Fibroblast of peridontal ligament (primary cell): ENCODE data around the gene ZNF789.
"Not testable (repeated sequence)": the region's sequence is repeated elsewhere in the genome, so short reads cannot be mapped to it uniquely, and the experiment has no call there.

ENCODE experiments used
- DNase-seq: peaks from one replicate; pipeline ENCODE4 v3.0.0-alpha.2; 2010; ENCODE audit errors: extremely low read depth

Gene ZNF789

GRCh38 chr7:99457650-99458493 is 14.8 kb upstream of the ZNF789 start:
- no peak for DNase-seq

GRCh38 chr7:99459087-99459486 is 13.6 kb upstream of the ZNF789 start:
- DNase-seq = no peak

- DNase-seq = no peak
Observed at GRCh38 chr7:99460651-99461050, 12.0 kb upstream of the ZNF789 start.

- DNase-seq = no peak
Observed at GRCh38 chr7:99461221-99461620, 11.5 kb upstream of the ZNF789 start.

- DNase-seq = no peak
Observed at GRCh38 chr7:99465421-99465768, 7.3 kb upstream of the ZNF789 start.

- DNase-seq = no peak
Observed at GRCh38 chr7:99468336-99468918, 4.3 kb upstream of the ZNF789 start.

- DNase-seq = no peak
Observed at GRCh38 chr7:99469381-99470065, 3.2 kb upstream of the ZNF789 start.

GRCh38 chr7:99473315-99473596 is 566 bp downstream of the ZNF789 start:
- DNase-seq = peak; percentile 75

GRCh38 chr7:99476107-99476506 is 3.4 kb downstream of the ZNF789 start:
- DNase-seq = no peak

- DNase-seq = no peak
Observed at GRCh38 chr7:99478464-99479440, 6.1 kb downstream of the ZNF789 start.

GRCh38 chr7:99485094-99485493 is 12.4 kb downstream of the ZNF789 start:
- no peak for DNase-seq

GRCh38 chr7:99489235-99489634 is 16.5 kb downstream of the ZNF789 start:
- no peak for DNase-seq

- DNase-seq = no peak
Observed at GRCh38 chr7:99490878-99491277, 18.2 kb downstream of the ZNF789 start.

- DNase-seq = no peak
Observed at GRCh38 chr7:99493823-99494222, 21.1 kb downstream of the ZNF789 start.

GRCh38 chr7:99497766-99498545 is 25.3 kb downstream of the ZNF789 start:
- DNase-seq = no peak

- no peak for DNase-seq
Observed at GRCh38 chr7:99498546-99498944, 25.9 kb downstream of the ZNF789 start.

GRCh38 chr7:99499371-99499720 is 26.7 kb downstream of the ZNF789 start:
- peak; percentile 12 for DNase-seq

GRCh38 chr7:99499721-99500636 is 27.3 kb downstream of the ZNF789 start, which contains the start of gene ZNF394:
ZNF394 (minus strand) TSS chr7:99500281; CDS start chr7:99500093, 188 bp downstream.
- DNase-seq = peak; percentile 91

- no peak for DNase-seq
Observed at GRCh38 chr7:99500637-99501009, 27.9 kb downstream of the ZNF789 start.

GRCh38 chr7:99501236-99501635 is 28.5 kb downstream of the ZNF789 start:
- DNase-seq = not testable (repeated sequence)
